Uterus (tissue), 2 donors: ENCODE measurements around the gene HDAC1.

Experiments used
- CTCF ChIP-seq, 4 experiments: fragments of 200-600 bp in 2 of 4; fragments of 450-650 bp in 2 of 4; sonication (generic) in 2 of 4; IDR thresholded peaks; one replicate each; pipeline ENCODE4 v1.5.1; 2016 to 2019; ENCODE audit warnings: antibody characterized with exemption in 4 of 4, mild to moderate bottlenecking in 2 of 4, moderate library complexity in 1 of 4
- POLR2A ChIP-seq, 2 donors: fragments of 450-650 bp; IDR thresholded peaks; one replicate each; pipeline ENCODE4 v1.6.1; 2016; ENCODE audit warnings: antibody characterized with exemption in 2 of 2, mild to moderate bottlenecking in 1 of 2, moderate library complexity in 1 of 2

GRCh38 chr1:32338637-32339145, 46.8 kb downstream of the HDAC1 start:
- no peak for TF ChIP-seq CTCF (IDR thresholded peaks at IDR 0.05)
- TF ChIP-seq POLR2A (IDR thresholded peaks at IDR 0.05) = no peak
